Muscle of leg (tissue), 9 donors: ENCODE measurements around the gene LMX1B. TPM values are rescaled to one million over a fixed set of nuclear protein-coding genes. Genes with fewer than 3 reads are reported as not detected.

ENCODE experiments used
- polyA plus RNA-seq, 8 donors: library from polyadenylated mRNA; unstranded; fragments of 120-200 nt; gene quantifications; one replicate each; pipeline versions ENCODE4 v1.2.1 to v1.2.3, GENCODE V29; 2013; ENCODE audit warnings: inconsistent platforms in 1 of 8, low replicate concordance in 1 of 8; ENCODE audit not compliant: insufficient read length in 8 of 8, insufficient read depth in 1 of 8
- total RNA-seq: library from RNA; stranded (reverse); fragments of 120-200 nt; gene quantifications from one replicate; pipeline ENCODE4 v1.2.4, GENCODE V29; 2013

Gene LMX1B
- total and polyA plus RNA-seq, 9 donors = 0.16 to 2.1 (median 1.0) TPM

Other genes with a start within 250 kb of the LMX1B start
- 10.4 TPM for gene ZBTB43, start 191.1 kb downstream of the LMX1B start, total RNA-seq
- 10 to 100 TPM in 7 of 8 donors, 1 to 10 TPM in 1; 9.7 to 15.6 (median 14.3) TPM for gene ZBTB43, start 191.1 kb downstream of the LMX1B start, polyA plus RNA-seq
- gene ZBTB34, start 246.7 kb downstream of the LMX1B start, total RNA-seq = 9.8 TPM
- 10 to 100 TPM in 6 of 8 donors, 1 to 10 TPM in 2; 8.4 to 13.7 (median 10.3) TPM for gene ZBTB34, start 246.7 kb downstream of the LMX1B start, polyA plus RNA-seq